Measurements from ENCODE around the gene ZNF189. TPM values are rescaled to one million over a fixed set of nuclear protein-coding genes. Genes with fewer than 3 reads are reported as not detected.
"Not testable (repeated sequence)": the region's sequence is repeated elsewhere in the genome, so short reads cannot be mapped to it uniquely, and the experiment has no call there.

ZNF189 gene
- total RNA-seq, 1 experiment from 2014 or later: 13.3 TPM

DNA sequence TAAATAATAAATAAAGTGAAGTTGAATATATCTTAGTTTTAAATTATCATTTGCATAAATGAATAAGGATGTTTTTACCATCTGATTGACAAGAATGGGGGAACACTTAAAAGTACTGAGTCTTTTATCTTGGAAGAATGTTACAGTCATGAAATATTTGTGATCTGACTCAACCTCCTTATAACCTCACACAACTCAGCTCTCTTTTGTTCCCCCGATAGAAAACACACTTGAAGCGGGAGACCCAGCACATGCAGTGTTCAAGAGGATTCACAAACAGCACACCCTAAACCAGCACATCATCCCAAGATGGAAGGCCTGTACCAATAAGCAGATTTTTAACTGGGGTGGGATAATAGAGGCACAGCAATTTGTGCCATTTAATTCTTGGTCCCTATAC lies 29.4 kb upstream of the ZNF189 start:
- peak; percentile 47 to 49 for DNase-seq (ENCODE audit: low read depth in 1 of 2, low spot score in 2 of 2)
- no peaks in the 10 kb centered on the region for H3K9me3 ChIP-seq (replicated peaks)
- H3K4me3 ChIP-seq: no peak overlapping the region
- H3K27ac ChIP-seq: 0 out of 2 replicates have a peak overlapping the region, but pooled peaks have one; percentile 11
- peaks cover 28% of the 10 kb centered on the region for H3K4me1 ChIP-seq (replicated peaks)
- no peaks in the 10 kb centered on the region for H3K36me3 ChIP-seq
- no peaks in the 10 kb centered on the region for H3K27me3 ChIP-seq (replicated peaks)

- peaks cover 23% of the 10 kb centered on the region for H3K4me1 ChIP-seq (replicated peaks)
- no peak overlapping the region for H3K4me3 ChIP-seq
- H3K27me3 ChIP-seq (replicated peaks): no peaks in the 10 kb centered on the region
- peak overlapping the region; percentile 11; the same call in 1 of the 2 replicates for H3K27ac ChIP-seq
- no peaks in the 10 kb centered on the region for H3K36me3 ChIP-seq
- H3K9me3 ChIP-seq (replicated peaks): no peaks in the 10 kb centered on the region
- no peak for DNase-seq (ENCODE audit: low read depth in 1 of 2, low spot score in 2 of 2)
Observed at GRCh38 chr9:101369884-101370531, 28.6 kb upstream of the ZNF189 start.

DNA sequence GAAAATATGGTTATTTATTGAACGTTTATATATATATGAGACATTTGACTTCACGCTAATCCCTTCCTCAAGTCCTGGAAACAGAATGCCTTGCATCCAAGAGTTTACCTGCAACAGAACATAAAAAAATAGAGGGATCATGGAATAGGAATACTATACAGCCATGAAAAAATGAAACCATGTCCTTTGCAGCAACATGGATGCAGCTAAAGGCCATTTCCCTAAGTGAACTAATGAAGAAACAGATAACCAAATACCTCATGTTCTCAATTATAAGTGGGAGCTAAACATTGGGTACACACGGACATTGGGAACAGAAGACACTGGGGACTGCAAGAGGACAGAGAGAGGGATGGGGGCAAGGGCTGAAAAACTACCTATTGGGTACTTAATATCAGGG lies 26.8 kb upstream of the ZNF189 start:
- Histone ChIP-seq H3K27me3 (replicated peaks) (no peaks in the 10 kb centered on the region), H3K27ac (no peak overlapping the region), H3K4me1 (replicated peaks) (peaks cover 21% of the 10 kb centered on the region), H3K4me3 (no peak overlapping the region), H3K36me3 (no peaks in the 10 kb centered on the region), H3K9me3 (replicated peaks) (no peaks in the 10 kb centered on the region)
- DNase-seq (ENCODE audit: low read depth in 1 of 2, low spot score in 2 of 2): no peak

- Histone ChIP-seq H3K4me3 (no peak overlapping the region), H3K36me3 (no peaks in the 10 kb centered on the region), H3K4me1 (replicated peaks) (peaks cover 21% of the 10 kb centered on the region), H3K27ac (no peak overlapping the region), H3K27me3 (replicated peaks) (no peaks in the 10 kb centered on the region), H3K9me3 (replicated peaks) (no peaks in the 10 kb centered on the region)
- DNase-seq (ENCODE audit: low read depth in 1 of 2, low spot score in 2 of 2): no peak
Observed at GRCh38 chr9:101372327-101373118, 26.1 kb upstream of the ZNF189 start.

DNA sequence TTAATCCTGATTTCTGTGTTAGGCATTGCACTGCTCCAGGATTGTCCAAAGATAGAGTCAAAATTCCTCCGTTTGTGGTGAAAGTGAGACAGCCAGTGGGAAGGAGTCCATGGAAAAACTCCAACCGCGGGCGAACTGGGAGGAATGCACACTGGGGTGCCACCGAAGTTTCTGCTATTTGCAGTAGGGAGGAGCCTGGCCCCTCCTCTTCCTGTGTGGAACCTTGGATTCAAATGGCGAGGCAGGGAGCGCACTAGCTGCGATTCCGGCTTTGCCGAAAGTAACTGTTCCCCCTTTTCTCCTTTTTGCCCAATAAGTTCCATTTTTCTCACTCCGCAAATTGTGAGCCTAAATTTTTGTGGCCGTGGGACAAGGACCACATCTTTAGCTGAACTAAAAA lies 23.1 kb upstream of the ZNF189 start:
- Histone ChIP-seq H3K4me1 (replicated peaks) (peaks cover 12% of the 10 kb centered on the region), H3K27ac (peak overlapping the region; percentile 94), H3K4me3 (peak overlapping the region; percentile 41), H3K27me3 (replicated peaks) (no peaks in the 10 kb centered on the region), H3K9me3 (replicated peaks) (no peaks in the 10 kb centered on the region), H3K36me3 (no peaks in the 10 kb centered on the region)
- peak; percentile 65 to 80 for DNase-seq (ENCODE audit: low read depth in 1 of 2, low spot score in 2 of 2)

- Histone ChIP-seq H3K4me1 (replicated peaks) (peaks cover 12% of the 10 kb centered on the region), H3K27me3 (replicated peaks) (no peaks in the 10 kb centered on the region), H3K36me3 (no peaks in the 10 kb centered on the region), H3K9me3 (replicated peaks) (no peaks in the 10 kb centered on the region), H3K4me3 (peak overlapping the region; percentile 41), H3K27ac (peak overlapping the region; percentile 94)
- peak in 1 of 2 experiments; percentile 46 for DNase-seq (ENCODE audit: low read depth in 1 of 2, low spot score in 2 of 2)
Observed at GRCh38 chr9:101376111-101376848, 22.4 kb upstream of the ZNF189 start.

DNA sequence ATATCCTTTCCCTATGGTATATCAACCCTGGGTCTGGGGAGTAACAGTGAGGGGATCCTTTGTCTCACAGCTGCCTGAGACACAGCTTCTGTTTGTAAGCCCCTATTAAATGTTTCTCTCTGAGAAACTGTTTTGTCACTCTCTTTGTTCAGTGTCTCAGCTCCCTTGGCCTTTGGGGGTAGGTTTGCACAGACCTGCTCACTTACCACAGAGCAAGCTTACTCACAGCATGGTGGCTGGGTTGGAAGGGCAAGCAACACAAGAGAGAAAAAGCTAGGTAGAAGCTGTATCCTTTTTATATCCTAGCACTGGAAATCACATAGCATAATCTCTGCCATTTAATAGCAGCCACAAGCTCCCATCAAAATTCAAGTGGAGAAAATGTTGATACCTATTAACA lies 18.4 kb upstream of the ZNF189 start:
- H3K27me3 ChIP-seq (replicated peaks): no peaks in the 10 kb centered on the region
- H3K36me3 ChIP-seq: no peaks in the 10 kb centered on the region
- no peak overlapping the region for H3K4me3 ChIP-seq
- H3K4me1 ChIP-seq (replicated peaks): peaks cover 8% of the 10 kb centered on the region
- no peak for DNase-seq (ENCODE audit: low read depth in 1 of 2, low spot score in 2 of 2)
- no peaks in the 10 kb centered on the region for H3K9me3 ChIP-seq (replicated peaks)
- H3K27ac ChIP-seq: no peak overlapping the region

DNA sequence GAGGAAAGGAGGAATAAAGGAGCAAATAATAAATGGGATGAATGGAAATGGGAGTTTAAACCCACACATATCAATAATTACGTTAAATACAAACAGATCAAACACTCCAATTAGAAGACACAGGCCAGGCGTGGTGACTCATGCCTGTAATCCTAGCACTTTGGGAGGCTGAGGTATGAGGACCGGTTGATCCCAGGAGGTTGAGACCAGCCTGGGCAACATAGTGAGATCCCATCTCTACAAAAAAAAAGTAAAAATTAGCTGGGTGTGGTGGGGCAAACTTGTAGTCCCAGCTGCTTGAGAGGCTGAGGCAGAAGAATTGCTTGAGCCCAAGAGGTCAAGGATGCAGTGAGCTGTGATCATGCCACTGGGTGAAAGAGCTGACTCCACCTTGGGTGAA lies 17.5 kb upstream of the ZNF189 start:
- Histone ChIP-seq H3K27ac (no peak overlapping the region), H3K9me3 (replicated peaks) (no peaks in the 10 kb centered on the region), H3K36me3 (no peaks in the 10 kb centered on the region), H3K27me3 (replicated peaks) (no peaks in the 10 kb centered on the region), H3K4me1 (replicated peaks) (peaks cover 6% of the 10 kb centered on the region), H3K4me3 (no peak overlapping the region)
- DNase-seq (ENCODE audit: low read depth in 1 of 2, low spot score in 2 of 2): no peak

DNA sequence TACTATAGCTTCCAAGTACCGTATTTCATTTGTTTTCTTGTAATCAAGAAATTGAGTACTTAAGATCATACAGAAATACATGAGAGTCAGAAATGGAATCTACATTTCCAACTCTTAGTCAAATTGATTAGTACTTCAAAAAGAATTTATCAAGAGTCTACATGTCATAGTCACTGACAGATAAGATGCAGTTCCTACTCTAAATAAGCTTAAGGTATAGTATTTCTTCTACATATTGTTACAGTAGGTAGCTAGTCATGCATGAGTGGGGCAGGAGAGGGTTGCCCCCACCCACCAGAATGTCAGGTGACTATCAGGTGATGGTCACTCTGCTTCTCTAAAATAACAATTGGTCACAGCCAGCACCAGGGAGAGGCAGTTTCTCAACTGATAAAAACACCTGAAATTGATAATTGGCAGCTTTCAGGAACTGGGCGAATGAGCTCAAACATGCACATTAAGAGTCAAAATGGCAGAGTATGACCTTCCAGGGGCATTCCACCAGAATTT lies 16.8 kb upstream of the ZNF189 start:
- Histone ChIP-seq H3K4me1 (replicated peaks) (no peaks in the 10 kb centered on the region), H3K4me3 (no peak overlapping the region), H3K9me3 (replicated peaks) (no peaks in the 10 kb centered on the region), H3K36me3 (no peaks in the 10 kb centered on the region), H3K27ac (no peak overlapping the region), H3K27me3 (replicated peaks) (no peaks in the 10 kb centered on the region)
- DNase-seq (ENCODE audit: low read depth in 1 of 2, low spot score in 2 of 2): no peak

DNA sequence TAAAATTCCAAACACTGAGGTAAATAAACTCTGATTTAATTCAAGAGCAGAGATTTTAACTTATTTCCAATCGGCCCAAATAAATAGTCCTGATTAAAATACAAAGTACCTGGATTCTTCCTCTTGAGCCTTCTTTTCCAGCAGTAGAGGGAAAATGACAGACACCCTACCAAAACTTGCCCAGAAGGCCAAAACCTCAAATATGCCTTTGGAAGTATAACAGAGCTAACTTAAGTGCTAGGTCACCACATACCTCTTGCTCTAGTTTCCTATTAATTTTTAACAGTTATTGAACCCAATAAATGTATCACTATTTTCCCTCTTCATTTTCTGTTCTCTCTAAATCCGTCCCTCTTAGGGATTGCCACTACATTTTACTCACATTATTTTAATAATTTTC lies 15.3 kb upstream of the ZNF189 start:
- Histone ChIP-seq H3K36me3 (peaks cover 5% of the 10 kb centered on the region; the same call in 1 of the 2 replicates), H3K9me3 (replicated peaks) (no peaks in the 10 kb centered on the region), H3K4me1 (replicated peaks) (no peaks in the 10 kb centered on the region), H3K27ac (no peak overlapping the region), H3K27me3 (replicated peaks) (no peaks in the 10 kb centered on the region), H3K4me3 (no peak overlapping the region)
- DNase-seq (ENCODE audit: low read depth in 1 of 2, low spot score in 2 of 2): no peak

DNA sequence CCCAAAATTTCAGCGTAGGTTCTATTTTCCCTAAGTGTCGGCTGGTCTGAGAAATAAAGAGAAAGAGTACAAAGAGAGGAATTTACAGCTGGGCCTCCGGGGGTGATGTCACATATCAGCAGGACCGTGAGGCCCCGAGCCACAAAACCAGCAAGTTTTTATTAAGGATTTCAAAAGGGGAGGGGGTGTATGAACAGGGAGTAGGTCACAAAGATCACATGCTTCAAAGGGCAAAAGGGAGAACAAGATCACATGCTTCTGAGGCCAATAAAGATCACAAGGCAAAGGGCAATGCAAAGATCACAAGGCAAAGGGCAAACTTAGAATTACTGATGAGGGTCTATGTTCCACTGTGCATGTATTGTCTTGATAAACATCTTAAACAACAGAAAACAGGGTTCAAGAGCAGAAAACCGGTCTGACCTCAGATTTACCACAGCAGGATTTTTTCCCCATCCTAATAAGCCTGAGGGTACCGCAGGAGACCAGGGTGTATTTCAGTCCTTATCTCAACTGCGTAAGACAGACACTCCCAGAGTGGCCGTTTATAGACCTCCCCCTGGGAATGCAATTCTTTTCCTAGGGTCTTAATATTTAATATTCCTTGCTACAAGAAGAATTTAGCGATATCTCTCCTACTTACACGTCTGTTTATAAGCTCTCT lies 13.6 kb upstream of the ZNF189 start, which contains the start of gene BAAT:
Gene BAAT, minus strand, starts transcription at position 134 of the 664 bp plus-strand sequence. CDS start 13,602 bp downstream, outside the sequence.
- H3K36me3 ChIP-seq: peaks cover 20% of the 10 kb centered on the region
- H3K4me3 ChIP-seq; H3K9me3 ChIP-seq (replicated peaks); H3K4me1 ChIP-seq (replicated peaks); H3K27ac ChIP-seq; DNase-seq (ENCODE audit: low read depth in 1 of 2, low spot score in 2 of 2); H3K27me3 ChIP-seq (replicated peaks): not testable (repeated sequence)

DNA sequence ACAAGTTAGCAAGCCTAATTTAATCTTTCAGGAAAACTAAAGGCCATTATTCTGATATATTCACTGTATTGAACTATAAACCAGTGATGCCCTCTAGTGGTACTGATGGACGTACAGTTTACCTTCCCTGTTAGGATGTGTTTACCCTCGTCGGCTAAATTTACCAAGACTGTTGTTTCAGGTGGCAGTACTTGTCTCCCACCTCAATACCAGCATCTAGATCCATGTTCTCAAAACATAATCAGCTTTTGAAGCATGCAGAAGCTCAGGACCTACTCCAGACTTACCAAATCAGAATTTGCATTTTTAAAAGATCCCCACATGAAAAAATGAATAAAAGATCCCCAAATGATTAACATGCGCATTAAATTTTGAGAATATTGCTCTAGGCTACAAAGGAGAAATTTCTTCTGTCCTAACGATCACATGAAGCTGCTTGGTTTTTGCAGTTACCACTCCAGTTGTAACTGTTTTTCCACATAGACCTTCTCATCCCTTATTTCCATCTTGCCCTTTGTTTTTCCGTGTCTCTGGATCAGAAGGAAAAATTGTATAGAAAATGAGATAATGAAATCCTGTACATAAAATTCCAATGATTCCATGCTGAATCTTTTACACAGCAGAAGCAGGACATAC lies 10.7 kb upstream of the ZNF189 start:
- Histone ChIP-seq H3K4me1 (replicated peaks) (no peaks in the 10 kb centered on the region), H3K9me3 (replicated peaks) (no peaks in the 10 kb centered on the region), H3K27me3 (replicated peaks) (no peaks in the 10 kb centered on the region), H3K36me3 (peaks cover 27% of the 10 kb centered on the region), H3K27ac (no peak overlapping the region), H3K4me3 (no peak overlapping the region)
- DNase-seq (ENCODE audit: low read depth in 1 of 2, low spot score in 2 of 2): no peak

DNA sequence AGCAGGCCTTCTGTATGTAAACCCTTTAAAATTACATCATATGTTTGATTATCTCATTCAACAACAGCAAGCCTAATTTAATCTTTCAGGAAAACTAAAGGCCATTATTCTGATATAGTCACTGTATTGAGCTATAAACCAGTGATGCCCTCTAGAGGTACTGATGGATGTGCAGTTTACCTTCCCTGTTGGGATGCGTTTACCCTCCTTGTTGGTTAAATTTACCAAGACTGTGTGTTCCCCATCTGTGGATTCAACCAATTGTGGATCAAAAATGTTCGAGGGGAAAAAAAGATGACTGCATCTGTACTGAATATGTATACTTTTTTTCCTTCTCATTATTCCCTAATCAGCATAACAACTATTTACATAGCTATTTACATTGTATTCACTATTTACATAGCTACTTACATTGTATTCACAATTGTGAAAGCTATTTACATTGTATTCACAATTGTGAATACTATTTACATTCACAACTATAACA lies 10.1 kb upstream of the ZNF189 start:
- no peak overlapping the region for H3K4me3 ChIP-seq
- no peaks in the 10 kb centered on the region for H3K27me3 ChIP-seq (replicated peaks)
- no peak for DNase-seq (ENCODE audit: low read depth in 1 of 2, low spot score in 2 of 2)
- no peaks in the 10 kb centered on the region for H3K9me3 ChIP-seq (replicated peaks)
- peaks cover 27% of the 10 kb centered on the region for H3K36me3 ChIP-seq
- H3K27ac ChIP-seq: no peak overlapping the region
- H3K4me1 ChIP-seq (replicated peaks): no peaks in the 10 kb centered on the region

Measured in SJSA1 (cell line).